BLaER1 treated with 17β-estradiol and CSF1 and Interleukin-3, amounts not matched to agents 10 nM and 100 nM (cell line): Measurements from ENCODE around the gene SPTBN1.

ENCODE experiments used
- H3K27ac ChIP-seq, 11 experiments: shearing (Covaris generic); formaldehyde crosslinking; 2 replicates each; pipeline ENCODE4 v1.8.1; 2022
- H3K27me3 ChIP-seq, 11 experiments: shearing (Covaris generic); formaldehyde crosslinking; 2 replicates each; pipeline ENCODE4 v1.8.1; 2022
- H3K36me3 ChIP-seq, 11 experiments: shearing (Covaris generic); formaldehyde crosslinking; 2 replicates each; pipeline ENCODE4 v1.8.1; 2022
- H3K4me1 ChIP-seq, 10 experiments: shearing (Covaris generic); formaldehyde crosslinking; 2 replicates each; pipeline ENCODE4 v1.8.1; 2022
- H3K4me2 ChIP-seq, 11 experiments: shearing (Covaris generic); formaldehyde crosslinking; 2 replicates each; pipeline ENCODE4 v1.8.1; 2022
- H3K4me3 ChIP-seq, 10 experiments: shearing (Covaris generic); formaldehyde crosslinking; 2 replicates each; pipeline ENCODE4 v1.8.1; 2022
- H3K9ac ChIP-seq, 11 experiments: shearing (Covaris generic); formaldehyde crosslinking; 2 replicates each; pipeline ENCODE4 v1.8.1; 2022
- H3K9me3 ChIP-seq, 11 experiments: shearing (Covaris generic); formaldehyde crosslinking; replicated peaks in 1 of 11; 2 replicates each; pipeline ENCODE4 v1.8.1; 2022
- H4K20me1 ChIP-seq, 11 experiments: shearing (Covaris generic); formaldehyde crosslinking; 2 replicates each; pipeline ENCODE4 v1.8.1; 2022
- Cebpa-rat ChIP-seq, 11 experiments: shearing (Covaris generic); IDR thresholded peaks; 2 replicates each; pipeline ENCODE4 v1.8.1; 2022

SPTBN1 gene

DNA sequence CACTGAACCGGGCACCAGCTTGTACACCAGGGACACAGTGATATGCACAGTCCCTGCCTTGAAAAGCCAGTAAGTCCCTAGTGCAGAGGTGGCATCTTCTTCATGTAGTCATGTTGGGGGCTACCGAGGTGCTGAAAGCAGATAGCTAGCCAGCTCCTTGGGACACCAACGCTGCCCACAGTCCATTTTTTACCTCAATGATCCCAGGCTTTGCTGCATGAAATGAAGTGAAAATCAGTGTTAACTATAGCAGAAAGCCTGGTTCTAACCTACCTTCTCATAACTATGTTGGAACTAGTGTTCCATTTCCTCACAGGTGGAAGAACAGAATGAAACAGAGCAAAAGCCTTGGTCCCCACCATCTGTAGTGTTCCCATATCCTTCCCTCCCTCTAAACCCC lies 200.7 kb downstream of the SPTBN1 start:
- Histone ChIP-seq H3K9ac (no peak overlapping the region), H3K4me2 (no peak overlapping the region), H3K27ac (no peak overlapping the region), H4K20me1 (peaks cover 0 to 95% (median 42%) of the 10 kb centered on the region in 11 experiments; a peak in 17 of 22 replicates), H3K27me3 (no peaks in the 10 kb centered on the region), H3K4me1 (no peaks in the 10 kb centered on the region), H3K36me3 (peaks cover 64 to 100% (median 100%) of the 10 kb centered on the region in 11 experiments), H3K9me3 (no peaks in the 10 kb centered on the region), H3K4me3 (no peak overlapping the region)
- no peak for TF ChIP-seq Cebpa-rat (IDR thresholded peaks at IDR 0.05)

GRCh38 chr2:54657664-54658083 lies 201.5 kb downstream of the SPTBN1 start:
- TF ChIP-seq Cebpa-rat (IDR thresholded peaks at IDR 0.05): no peak
- H3K4me3 ChIP-seq: no peak overlapping the region
- H4K20me1 ChIP-seq: peaks cover 0 to 93% (median 38%) of the 10 kb centered on the region in 11 experiments; a peak in 17 of 22 replicates
- no peaks in the 10 kb centered on the region for H3K27me3 ChIP-seq
- no peaks in the 10 kb centered on the region for H3K4me1 ChIP-seq
- no peaks in the 10 kb centered on the region for H3K9me3 ChIP-seq
- H3K36me3 ChIP-seq: peaks cover 69 to 100% (median 100%) of the 10 kb centered on the region in 11 experiments
- no peak overlapping the region for H3K27ac ChIP-seq
- H3K4me2 ChIP-seq: no peak overlapping the region
- H3K9ac ChIP-seq: no peak overlapping the region

DNA sequence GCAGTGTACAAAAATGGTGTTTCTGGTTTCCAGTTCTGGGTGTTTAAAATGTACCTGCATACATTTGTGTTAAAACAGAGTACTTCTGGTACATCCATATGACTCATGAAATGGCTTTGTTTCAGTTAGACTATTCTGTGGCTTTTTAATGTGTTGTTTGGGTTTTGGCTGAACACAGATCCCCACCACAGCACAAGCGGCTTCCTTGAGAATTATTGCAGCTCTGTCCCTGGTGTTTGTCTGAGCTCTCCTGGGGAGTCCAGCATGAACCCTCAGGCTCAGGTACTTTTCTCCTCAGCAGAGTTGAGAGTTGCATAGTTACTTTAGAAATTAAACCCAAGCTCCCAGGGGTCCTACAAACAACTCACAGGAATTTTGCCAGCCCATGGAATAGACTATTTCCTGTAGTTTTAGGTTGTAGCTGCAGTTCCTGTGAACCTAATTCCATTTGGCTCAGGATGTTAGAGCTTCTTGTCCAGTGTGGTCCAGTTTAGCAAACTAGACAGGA lies 202.5 kb downstream of the SPTBN1 start:
- Histone ChIP-seq H3K36me3 (peaks cover 69 to 100% (median 100%) of the 10 kb centered on the region in 11 experiments), H3K27ac (0 out of 22 replicates have a peak overlapping the region, but pooled peaks of 1 of the 11 experiments have one; percentile 13), H3K9me3 (no peaks in the 10 kb centered on the region), H3K4me3 (no peak overlapping the region), H3K4me2 (no peak overlapping the region), H3K9ac (no peak overlapping the region), H3K27me3 (no peaks in the 10 kb centered on the region), H3K4me1 (no peaks in the 10 kb centered on the region), H4K20me1 (peaks cover 0 to 92% (median 34%) of the 10 kb centered on the region in 11 experiments; a peak in 17 of 22 replicates)
- no peak for TF ChIP-seq Cebpa-rat (IDR thresholded peaks at IDR 0.05)

GRCh38 chr2:54659527-54659926 lies 203.4 kb downstream of the SPTBN1 start:
- Histone ChIP-seq H3K36me3 (peaks cover 65 to 100% (median 100%) of the 10 kb centered on the region in 11 experiments), H3K9me3 (no peaks in the 10 kb centered on the region), H3K27me3 (no peaks in the 10 kb centered on the region), H3K27ac (no peak overlapping the region), H3K4me3 (no peak overlapping the region), H3K9ac (no peak overlapping the region), H3K4me1 (no peaks in the 10 kb centered on the region), H3K4me2 (no peak overlapping the region), H4K20me1 (peaks cover 0 to 92% (median 33%) of the 10 kb centered on the region in 11 experiments; a peak in 17 of 22 replicates)
- no peak for TF ChIP-seq Cebpa-rat (IDR thresholded peaks at IDR 0.05)

GRCh38 chr2:54660752-54661151 lies 204.6 kb downstream of the SPTBN1 start:
- TF ChIP-seq Cebpa-rat (IDR thresholded peaks at IDR 0.05): no peak
- Histone ChIP-seq H3K36me3 (peaks cover 54 to 100% (median 100%) of the 10 kb centered on the region in 11 experiments), H3K4me3 (no peak overlapping the region), H3K9me3 (no peaks in the 10 kb centered on the region), H3K27me3 (no peaks in the 10 kb centered on the region), H3K9ac (no peak overlapping the region), H3K4me1 (peaks cover 0 to 10% (median 4%) of the 10 kb centered on the region in 10 experiments; a peak in 13 of 20 replicates), H3K27ac (no peak overlapping the region), H4K20me1 (peaks cover 0 to 91% (median 30%) of the 10 kb centered on the region in 11 experiments; a peak in 17 of 22 replicates), H3K4me2 (no peak overlapping the region)

GRCh38 chr2:54663424-54664030 lies 207.4 kb downstream of the SPTBN1 start:
- no peaks in the 10 kb centered on the region; a peak in 1 of 22 replicates for H3K9me3 ChIP-seq
- no peak for TF ChIP-seq Cebpa-rat (IDR thresholded peaks at IDR 0.05)
- H3K36me3 ChIP-seq: peaks cover 40 to 100% (median 100%) of the 10 kb centered on the region in 11 experiments
- H3K4me3 ChIP-seq: no peak overlapping the region
- no peak overlapping the region for H3K4me2 ChIP-seq
- no peaks in the 10 kb centered on the region for H3K27me3 ChIP-seq
- H3K4me1 ChIP-seq: peaks cover 0 to 37% (median 18%) of the 10 kb centered on the region in 10 experiments; a peak in 14 of 20 replicates
- H3K27ac ChIP-seq: no peak overlapping the region
- H4K20me1 ChIP-seq: peaks cover 0 to 89% (median 15%) of the 10 kb centered on the region in 11 experiments; a peak in 12 of 22 replicates
- no peak overlapping the region for H3K9ac ChIP-seq

- no peak overlapping the region for H3K9ac ChIP-seq
- H3K4me1 ChIP-seq: peaks cover 0 to 45% (median 24%) of the 10 kb centered on the region in 10 experiments; a peak in 15 of 20 replicates
- no peak for TF ChIP-seq Cebpa-rat (IDR thresholded peaks at IDR 0.05)
- no peaks in the 10 kb centered on the region; a peak in 1 of 22 replicates for H3K9me3 ChIP-seq
- H3K36me3 ChIP-seq: peaks cover 32 to 100% (median 100%) of the 10 kb centered on the region in 11 experiments
- peaks cover 0 to 81% (median 8%) of the 10 kb centered on the region in 11 experiments; a peak in 11 of 22 replicates for H4K20me1 ChIP-seq
- no peaks in the 10 kb centered on the region for H3K27me3 ChIP-seq
- no peak overlapping the region for H3K4me2 ChIP-seq
- H3K27ac ChIP-seq: no peak overlapping the region
- H3K4me3 ChIP-seq: no peak overlapping the region
Observed at GRCh38 chr2:54664238-54664786, 208.2 kb downstream of the SPTBN1 start.

GRCh38 chr2:54665436-54665856 lies 209.3 kb downstream of the SPTBN1 start:
- H3K4me1 ChIP-seq: peaks cover 0 to 57% (median 35%) of the 10 kb centered on the region in 10 experiments; a peak in 16 of 20 replicates
- peak overlapping the region in 6 of 11 experiments; percentile 12 to 79 (median 52); a peak in 8 of 22 replicates for H3K4me2 ChIP-seq
- peaks cover 0 to 69% (median 6%) of the 10 kb centered on the region in 11 experiments; a peak in 8 of 22 replicates for H4K20me1 ChIP-seq
- no peak overlapping the region for H3K4me3 ChIP-seq
- H3K27me3 ChIP-seq: no peaks in the 10 kb centered on the region
- H3K36me3 ChIP-seq: peaks cover 21 to 100% (median 100%) of the 10 kb centered on the region in 11 experiments
- no peaks in the 10 kb centered on the region; a peak in 1 of 22 replicates for H3K9me3 ChIP-seq
- peak overlapping the region in 1 of 11 experiments; percentile 46; a peak in 1 of 22 replicates for H3K27ac ChIP-seq
- no peak overlapping the region for H3K9ac ChIP-seq
- no peak for TF ChIP-seq Cebpa-rat (IDR thresholded peaks at IDR 0.05)

DNA sequence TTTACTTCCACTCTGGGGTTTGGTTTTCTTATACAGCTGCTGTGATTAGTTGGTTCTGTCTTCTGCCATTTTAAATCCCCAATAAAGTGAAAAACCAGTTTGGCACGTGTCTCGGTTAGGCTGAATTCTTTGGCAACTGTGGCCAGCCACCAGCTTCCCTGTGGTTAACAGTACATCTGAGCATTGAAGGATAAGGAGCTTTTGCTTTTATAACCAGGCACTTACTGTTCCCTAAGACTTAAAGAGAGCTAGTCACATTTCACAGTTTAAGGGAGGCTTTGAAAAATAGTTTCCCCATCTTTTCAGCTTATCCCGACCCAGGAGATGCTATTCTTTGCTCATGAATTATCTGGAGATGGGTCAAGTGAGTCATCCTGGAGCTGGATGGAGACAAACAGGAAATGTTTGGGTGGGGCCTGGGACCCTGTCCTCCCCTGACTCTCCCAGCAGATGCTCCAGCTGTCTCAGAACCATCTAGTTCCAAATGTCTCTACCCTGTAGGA lies 210.1 kb downstream of the SPTBN1 start:
- TF ChIP-seq Cebpa-rat (IDR thresholded peaks at IDR 0.05): no peak
- peaks cover 0 to 64% (median 42%) of the 10 kb centered on the region in 10 experiments; a peak in 16 of 20 replicates for H3K4me1 ChIP-seq
- no peak overlapping the region for H3K9ac ChIP-seq
- H3K27me3 ChIP-seq: no peaks in the 10 kb centered on the region
- no peak overlapping the region for H3K4me3 ChIP-seq
- H3K27ac ChIP-seq: peak overlapping the region in 3 of 11 experiments; percentile 12 to 46 (median 27); a peak in 5 of 22 replicates
- H4K20me1 ChIP-seq: peaks cover 0 to 63% (median 6%) of the 10 kb centered on the region in 11 experiments; a peak in 8 of 22 replicates
- peak overlapping the region in 6 of 11 experiments; percentile 12 to 79 (median 52); a peak in 12 of 22 replicates for H3K4me2 ChIP-seq
- H3K36me3 ChIP-seq: peaks cover 16 to 100% (median 100%) of the 10 kb centered on the region in 11 experiments; a peak in 21 of 22 replicates
- H3K9me3 ChIP-seq: no peaks in the 10 kb centered on the region; a peak in 1 of 22 replicates
